HepG2 (cell line): Measurements from ENCODE around the gene LRRC3C. TPM values are rescaled to one million over a fixed set of nuclear protein-coding genes. Genes with fewer than 3 reads are reported as not detected.

Experiments
- ARNTL ChIP-seq: sonication (generic); formaldehyde crosslinking; IDR thresholded peaks from 2 replicates; pipeline ENCODE4 v1.4.0; 2020; ENCODE audit warnings: mild to moderate bottlenecking, missing genetic modification reagents
- CEBPG ChIP-seq: IDR thresholded peaks from 2 replicates; pipeline ENCODE4 v1.6.1; 2016
- ELF4 ChIP-seq: sonication (generic); formaldehyde crosslinking; IDR thresholded peaks from 2 replicates; pipeline ENCODE4 v1.5.0; 2020; ENCODE audit warnings: missing genetic modification reagents, mild to moderate bottlenecking, moderate library complexity, borderline replicate concordance
- ESRRA ChIP-seq: sonication (generic); formaldehyde crosslinking; IDR thresholded peaks from 2 replicates; pipeline ENCODE4 v1.5.1; 2020; ENCODE audit warnings: mild to moderate bottlenecking, low read depth, missing genetic modification reagents
- FOXO1 ChIP-seq: sonication (generic); formaldehyde crosslinking; IDR thresholded peaks from 2 replicates; pipeline ENCODE4 v1.4.0; 2020; ENCODE audit warnings: missing genetic modification reagents
- MBD4 ChIP-seq: IDR thresholded peaks from 2 replicates; pipeline ENCODE4 v1.6.1; 2012; ENCODE audit warnings: low read length, inconsistent platforms, borderline replicate concordance
- NCOR1 ChIP-seq: fragments of 200-600 bp; sonication (generic); IDR thresholded peaks from 2 replicates; pipeline ENCODE4 v1.7.0; 2017; ENCODE audit warnings: antibody characterized with exemption, low read length, borderline replicate concordance
- NKX3-1 ChIP-seq: sonication (generic); formaldehyde crosslinking; IDR thresholded peaks from 2 replicates; pipeline ENCODE4 v1.5.0; 2020; ENCODE audit warnings: missing genetic modification reagents
- NR2C2 ChIP-seq: sonication (generic); formaldehyde crosslinking; IDR thresholded peaks from 2 replicates; pipeline ENCODE4 v1.4.0; 2020; ENCODE audit warnings: missing genetic modification reagents, mild to moderate bottlenecking, moderate library complexity, borderline replicate concordance
- NR2F2 ChIP-seq: IDR thresholded peaks from 2 replicates; pipeline ENCODE4 v1.6.1; 2012; ENCODE audit warnings: low read depth, inconsistent platforms, borderline replicate concordance
- POLR2AphosphoS2 ChIP-seq: IDR thresholded peaks from 2 replicates; pipeline ENCODE4 v1.6.1; 2011; ENCODE audit warnings: low read depth, low read length, improper control_type of control experiment
- SIN3A ChIP-seq: IDR thresholded peaks from 2 replicates; pipeline ENCODE4 v1.6.1; 2011; ENCODE audit warnings: low read depth, mild to moderate bottlenecking, control low read depth, low read length, borderline replicate concordance
- SMC3 ChIP-seq: IDR thresholded peaks from 2 replicates; pipeline ENCODE4 v1.6.1; 2011; ENCODE audit warnings: low read length, improper control_type of control experiment
- SRY ChIP-seq: sonication (generic); formaldehyde crosslinking; IDR thresholded peaks from 2 replicates; pipeline ENCODE4 v1.8.0; 2022; ENCODE audit warnings: mild to moderate bottlenecking, missing genetic modification reagents
- ZNF121 ChIP-seq: sonication (generic); formaldehyde crosslinking; IDR thresholded peaks from 2 replicates; pipeline ENCODE4 v1.5.0; 2020; ENCODE audit warnings: mild to moderate bottlenecking, missing genetic modification reagents
- ZNF547 ChIP-seq: sonication (generic); formaldehyde crosslinking; IDR thresholded peaks from 2 replicates; pipeline ENCODE4 v1.5.1; 2020; ENCODE audit warnings: mild to moderate bottlenecking, missing genetic modification reagents
- ZNF557 ChIP-seq: sonication (generic); formaldehyde crosslinking; IDR thresholded peaks from 2 replicates; pipeline ENCODE4 v1.4.0; 2020; ENCODE audit warnings: missing genetic modification reagents
- ZNF75D ChIP-seq: sonication (generic); formaldehyde crosslinking; IDR thresholded peaks from 2 replicates; pipeline ENCODE4 v1.8.1; 2023; ENCODE audit warnings: missing genetic modification reagents, mild to moderate bottlenecking, borderline replicate concordance
- ZNF761 ChIP-seq: sonication (generic); formaldehyde crosslinking; conservative IDR thresholded peaks from 2 replicates; pipeline ENCODE4 v1.4.0; 2020; ENCODE audit warnings: mild to moderate bottlenecking, missing genetic modification reagents
- polyA plus RNA-seq, 8 experiments: library from polyadenylated mRNA; depleted of rRNA in 3 of 8; stranded (reverse) in 7 of 8; unstranded in 1 of 8; fragments of >200 nt; fragmentation: Illumina TruSeq in 4 of 8; extraction: Trizol in 4 of 8; gene quantifications; 2 replicates each; pipeline versions ENCODE4 v1.2.1 to v1.2.3, GENCODE V29; 2011 to 2016; ENCODE audit warnings: low read depth in 4 of 8, missing spikeins in 1 of 8, mixed read lengths in 1 of 8; ENCODE audit not compliant: insufficient read depth in 1 of 8
- total RNA-seq, 5 experiments: library from RNA; depleted of rRNA; stranded (reverse); fragments of >200 nt; fragmentation: Illumina TruSeq; extraction: Trizol; gene quantifications; 2 replicates each; pipeline ENCODE4 v1.2.3, GENCODE V29; 2016; ENCODE audit warnings: low read depth in 1 of 5
- TF ChIP-seq, protein P1 (sequence below): sonication (generic); formaldehyde crosslinking; IDR thresholded peaks from 2 replicates; pipeline ENCODE4 v1.4.0; 2020; ENCODE audit warnings: mild to moderate bottlenecking, missing genetic modification reagents
- TF ChIP-seq, protein P2 (sequence below): sonication (generic); formaldehyde crosslinking; IDR thresholded peaks from 2 replicates; pipeline ENCODE4 v1.5.0; 2020; ENCODE audit warnings: missing genetic modification reagents

Gene LRRC3C
- total and polyA plus RNA-seq, 2 of the 13 experiments (the other 11 are each of a cell fraction or from before 2014, with no cell fraction given): 0.17 TPM; not detected in 1

DNA sequence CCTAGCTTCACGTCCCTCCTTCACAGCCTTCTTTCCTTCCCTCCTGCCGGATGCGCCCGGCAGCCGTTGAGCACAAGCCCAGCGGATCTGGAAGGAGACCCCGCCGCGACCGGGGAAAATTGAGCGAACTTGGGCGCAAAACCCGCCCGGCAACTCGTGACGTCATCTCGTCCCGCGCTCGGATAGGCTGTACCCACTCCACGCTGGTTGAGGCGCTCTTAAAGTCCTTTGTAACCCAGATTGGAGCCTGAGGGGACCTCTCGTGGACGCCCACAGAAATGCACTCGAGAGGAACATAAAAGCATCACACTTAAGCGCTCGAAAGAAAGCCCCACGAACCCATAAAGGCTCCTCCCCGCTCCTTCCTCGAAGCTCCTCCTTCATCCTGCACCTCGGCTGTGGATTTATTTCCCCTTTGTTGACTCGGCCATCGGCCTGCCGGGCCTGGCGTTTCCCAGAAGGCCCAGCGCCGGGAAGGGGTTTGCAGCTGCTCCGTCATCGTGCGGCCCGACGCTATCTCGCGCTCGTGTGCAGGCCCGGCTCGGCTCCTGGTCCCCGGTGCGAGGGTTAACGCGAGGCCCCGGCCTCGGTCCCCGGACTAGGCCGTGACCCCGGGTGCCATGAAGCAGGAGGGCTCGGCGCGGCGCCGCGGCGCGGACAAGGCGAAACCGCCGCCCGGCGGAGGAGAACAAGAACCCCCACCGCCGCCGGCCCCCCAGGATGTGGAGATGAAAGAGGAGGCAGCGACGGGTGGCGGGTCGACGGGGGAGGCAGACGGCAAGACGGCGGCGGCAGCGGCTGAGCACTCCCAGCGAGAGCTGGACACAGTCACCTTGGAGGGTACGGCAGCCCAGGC lies 53.0 kb downstream of the LRRC3C start, which contains the start of gene PSMD3 (continued):
- TF ChIP-seq NCOR1 (peak; percentile 7; the same call in 1 of the 2 replicates), ZNF121 (CRISPR knock-in tag) (peak; percentile 55), ZNF761 (CRISPR knock-in tag) (peak; percentile 70; the same call in 1 of the 2 replicates), NR2F2 (peak; percentile 65; the same call in 1 of the 2 replicates), SMC3 (peak; percentile 96), FOXO1 (CRISPR knock-in tag) (peak; percentile 71), ZNF557 (peak; percentile 89; the same call in 1 of the 2 replicates), POLR2AphosphoS2 (peak; percentile 100), ZNF547 (CRISPR knock-in tag) (peak; percentile 97), MBD4 (no peak), CEBPG (peak; percentile 69; the same call in 1 of the 2 replicates), SIN3A (peak; percentile 87; the same call in 1 of the 2 replicates), ZNF75D (CRISPR knock-in tag) (no peak), ESRRA (peak; percentile 83), SRY (CRISPR knock-in tag) (peak; percentile 99), ELF4 (CRISPR knock-in tag) (no peak), ARNTL (peak; percentile 81), NKX3-1 (CRISPR knock-in tag) (peak; percentile 97), NR2C2 (CRISPR knock-in tag) (peak; percentile 88)
- TF ChIP-seq, protein P1, sequence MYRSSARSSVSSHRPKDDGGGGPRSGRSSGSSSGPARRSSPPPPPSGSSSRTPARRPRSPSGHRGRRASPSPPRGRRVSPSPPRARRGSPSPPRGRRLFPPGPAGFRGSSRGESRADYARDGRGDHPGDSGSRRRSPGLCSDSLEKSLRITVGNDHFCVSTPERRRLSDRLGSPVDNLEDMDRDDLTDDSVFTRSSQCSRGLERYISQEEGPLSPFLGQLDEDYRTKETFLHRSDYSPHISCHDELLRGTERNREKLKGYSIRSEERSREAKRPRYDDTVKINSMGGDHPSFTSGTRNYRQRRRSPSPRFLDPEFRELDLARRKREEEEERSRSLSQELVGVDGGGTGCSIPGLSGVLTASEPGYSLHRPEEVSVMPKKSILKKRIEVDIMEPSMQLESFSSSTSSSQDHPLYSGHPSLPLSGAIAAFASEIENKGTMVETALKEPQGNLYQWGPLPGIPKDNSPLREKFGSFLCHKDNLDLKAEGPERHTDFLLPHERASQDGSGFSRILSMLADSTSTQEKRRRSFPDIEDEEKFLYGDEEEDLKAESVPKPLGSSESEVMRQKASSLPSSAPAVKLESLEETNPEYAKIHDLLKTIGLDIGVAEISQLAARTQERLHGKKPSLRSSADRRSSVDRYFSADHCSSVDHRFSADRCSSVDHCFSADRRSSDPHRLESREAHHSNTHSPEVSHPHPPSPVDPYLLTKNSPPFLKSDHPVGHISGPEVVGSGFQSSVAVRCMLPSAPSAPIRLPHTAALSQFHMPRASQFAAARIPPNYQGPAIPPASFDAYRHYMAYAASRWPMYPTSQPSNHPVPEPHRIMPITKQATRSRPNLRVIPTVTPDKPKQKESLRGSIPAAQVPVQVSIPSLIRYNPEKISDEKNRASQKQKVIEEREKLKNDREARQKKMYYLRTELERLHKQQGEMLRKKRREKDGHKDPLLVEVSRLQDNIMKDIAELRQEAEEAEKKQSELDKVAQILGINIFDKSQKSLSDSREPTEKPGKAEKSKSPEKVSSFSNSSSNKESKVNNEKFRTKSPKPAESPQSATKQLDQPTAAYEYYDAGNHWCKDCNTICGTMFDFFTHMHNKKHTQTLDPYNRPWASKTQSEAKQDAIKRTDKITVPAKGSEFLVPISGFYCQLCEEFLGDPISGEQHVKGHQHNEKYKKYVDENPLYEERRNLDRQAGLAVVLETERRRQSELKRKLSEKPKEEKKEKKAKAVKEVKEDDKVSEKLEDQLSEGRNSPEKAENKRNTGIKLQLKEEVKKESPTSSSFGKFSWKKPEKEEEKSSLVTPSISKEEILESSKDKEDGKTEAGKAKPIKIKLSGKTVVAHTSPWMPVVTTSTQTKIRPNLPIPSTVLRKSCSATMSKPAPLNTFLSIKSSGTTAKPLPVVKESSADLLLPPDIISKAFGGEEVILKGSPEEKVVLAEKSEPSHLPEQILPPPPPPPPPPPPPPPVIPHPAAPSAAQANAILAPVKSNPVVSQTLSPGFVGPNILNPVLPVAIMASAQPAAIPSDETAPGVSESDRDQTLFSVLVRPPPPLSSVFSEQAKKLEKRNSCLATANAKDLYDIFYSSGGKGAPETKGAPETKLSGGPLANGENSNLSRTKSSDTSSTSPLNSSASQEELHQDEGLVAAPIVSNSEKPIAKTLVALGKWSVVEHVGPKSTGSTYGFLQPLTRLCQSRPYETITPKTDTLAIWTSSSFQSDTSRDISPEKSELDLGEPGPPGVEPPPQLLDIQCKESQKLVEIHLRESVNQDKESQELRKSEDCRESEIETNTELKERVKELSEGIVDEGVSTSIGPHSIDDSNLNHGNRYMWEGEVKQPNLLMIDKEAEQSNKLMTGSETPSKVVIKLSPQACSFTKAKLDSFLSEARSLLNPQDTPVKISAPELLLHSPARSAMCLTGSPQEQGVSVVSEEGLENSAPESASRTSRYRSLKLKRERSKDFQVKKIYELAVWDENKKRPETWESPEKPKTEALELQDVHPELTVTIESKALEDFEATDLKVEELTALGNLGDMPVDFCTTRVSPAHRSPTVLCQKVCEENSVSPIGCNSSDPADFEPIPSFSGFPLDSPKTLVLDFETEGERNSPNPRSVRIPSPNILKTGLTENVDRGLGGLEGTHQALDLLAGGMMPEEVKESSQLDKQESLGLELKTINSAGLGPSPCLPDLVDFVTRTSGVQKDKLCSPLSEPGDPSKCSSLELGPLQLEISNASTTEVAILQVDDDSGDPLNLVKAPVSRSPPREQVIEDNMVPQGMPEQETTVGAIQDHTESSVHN (CRISPR knock-in tag): no peak
- TF ChIP-seq, protein P2, sequence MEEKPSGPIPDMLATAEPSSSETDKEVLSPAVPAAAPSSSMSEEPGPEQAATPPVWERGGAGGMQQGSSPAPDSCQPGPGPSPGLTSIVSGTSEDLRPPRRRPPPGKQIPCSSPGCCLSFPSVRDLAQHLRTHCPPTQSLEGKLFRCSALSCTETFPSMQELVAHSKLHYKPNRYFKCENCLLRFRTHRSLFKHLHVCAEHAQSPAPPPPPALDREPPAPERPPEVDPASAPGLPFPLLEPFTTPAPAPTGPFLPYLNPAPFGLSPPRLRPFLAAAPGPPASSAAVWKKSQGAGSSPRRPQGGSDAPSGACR (CRISPR knock-in tag): peak; percentile 89
